ENCODE measurements around the gene SLC25A29.

The SLC25A29 gene

GRCh38 chr14:100342195-100342594, 36.0 kb upstream of the SLC25A29 start:
- H3K4me3 ChIP-seq (ENCODE audit: low read depth, low read length), result no peak overlapping the region
- no peaks in the 10 kb centered on the region for H3K27me3 ChIP-seq (ENCODE audit: control insufficient read depth, insufficient read depth, low read length)
- no peaks in the 10 kb centered on the region; the same call in 1 of the 2 replicates for H3K9me3 ChIP-seq (ENCODE audit: control insufficient read depth, insufficient read depth, low read length)
- no peak overlapping the region for H3K9ac ChIP-seq (ENCODE audit: low read depth, low read length)
- peaks cover 64% of the 10 kb centered on the region for H3K36me3 ChIP-seq (ENCODE audit: control insufficient read depth, insufficient read depth, low read length)
- H3K27ac ChIP-seq (ENCODE audit: low read depth, low read length), result no peak overlapping the region
- H3K4me1 ChIP-seq (ENCODE audit: control insufficient read depth, insufficient read depth, low read length), result no peaks in the 10 kb centered on the region

GRCh38 chr14:100341301-100342031, 35.2 kb upstream of the SLC25A29 start:
- Histone ChIP-seq H3K9me3 (ENCODE audit: control insufficient read depth, insufficient read depth, low read length) (no peaks in the 10 kb centered on the region; the same call in 1 of the 2 replicates), H3K27ac (ENCODE audit: low read depth, low read length) (peak overlapping the region; percentile 79), H3K4me3 (ENCODE audit: low read depth, low read length) (no peak overlapping the region), H3K4me1 (ENCODE audit: control insufficient read depth, insufficient read depth, low read length) (no peaks in the 10 kb centered on the region), H3K36me3 (ENCODE audit: control insufficient read depth, insufficient read depth, low read length) (peaks cover 64% of the 10 kb centered on the region), H3K27me3 (ENCODE audit: control insufficient read depth, insufficient read depth, low read length) (no peaks in the 10 kb centered on the region), H3K9ac (ENCODE audit: low read depth, low read length) (no peak overlapping the region)

- no peak overlapping the region for H3K27ac ChIP-seq (ENCODE audit: low read depth, low read length)
- no peaks in the 10 kb centered on the region for H3K9me3 ChIP-seq (ENCODE audit: control insufficient read depth, insufficient read depth, low read length)
- no peaks in the 10 kb centered on the region for H3K27me3 ChIP-seq (ENCODE audit: control insufficient read depth, insufficient read depth, low read length)
- no peak overlapping the region for H3K9ac ChIP-seq (ENCODE audit: low read depth, low read length)
- H3K4me3 ChIP-seq (ENCODE audit: low read depth, low read length), result no peak overlapping the region
- H3K4me1 ChIP-seq (ENCODE audit: control insufficient read depth, insufficient read depth, low read length), result no peaks in the 10 kb centered on the region
- H3K36me3 ChIP-seq (ENCODE audit: control insufficient read depth, insufficient read depth, low read length), result peaks cover 63% of the 10 kb centered on the region
These were observed 34.2 kb upstream of the SLC25A29 start for GRCh38 chr14:100340423-100340813.

GRCh38 chr14:100339766-100340422, 33.6 kb upstream of the SLC25A29 start:
- Histone ChIP-seq H3K9me3 (ENCODE audit: control insufficient read depth, insufficient read depth, low read length) (no peaks in the 10 kb centered on the region), H3K4me3 (ENCODE audit: low read depth, low read length) (no peak overlapping the region), H3K36me3 (ENCODE audit: control insufficient read depth, insufficient read depth, low read length) (peaks cover 65% of the 10 kb centered on the region), H3K9ac (ENCODE audit: low read depth, low read length) (no peak overlapping the region), H3K27me3 (ENCODE audit: control insufficient read depth, insufficient read depth, low read length) (no peaks in the 10 kb centered on the region), H3K4me1 (ENCODE audit: control insufficient read depth, insufficient read depth, low read length) (no peaks in the 10 kb centered on the region), H3K27ac (ENCODE audit: low read depth, low read length) (no peak overlapping the region)

- Histone ChIP-seq H3K36me3 (ENCODE audit: control insufficient read depth, insufficient read depth, low read length) (peaks cover 67% of the 10 kb centered on the region), H3K4me1 (ENCODE audit: control insufficient read depth, insufficient read depth, low read length) (no peaks in the 10 kb centered on the region), H3K9me3 (ENCODE audit: control insufficient read depth, insufficient read depth, low read length) (no peaks in the 10 kb centered on the region), H3K27ac (ENCODE audit: low read depth, low read length) (no peak overlapping the region), H3K27me3 (ENCODE audit: control insufficient read depth, insufficient read depth, low read length) (no peaks in the 10 kb centered on the region), H3K9ac (ENCODE audit: low read depth, low read length) (no peak overlapping the region), H3K4me3 (ENCODE audit: low read depth, low read length) (no peak overlapping the region)
These were observed 30.6 kb upstream of the SLC25A29 start for GRCh38 chr14:100336618-100337530.

GRCh38 chr14:100334904-100335303, 28.7 kb upstream of the SLC25A29 start:
- Histone ChIP-seq H3K4me3 (ENCODE audit: low read depth, low read length) (no peak overlapping the region), H3K9me3 (ENCODE audit: control insufficient read depth, insufficient read depth, low read length) (no peaks in the 10 kb centered on the region), H3K9ac (ENCODE audit: low read depth, low read length) (no peak overlapping the region), H3K36me3 (ENCODE audit: control insufficient read depth, insufficient read depth, low read length) (peaks cover 49% of the 10 kb centered on the region), H3K27me3 (ENCODE audit: control insufficient read depth, insufficient read depth, low read length) (no peaks in the 10 kb centered on the region), H3K27ac (ENCODE audit: low read depth, low read length) (no peak overlapping the region), H3K4me1 (ENCODE audit: control insufficient read depth, insufficient read depth, low read length) (no peaks in the 10 kb centered on the region)

- no peaks in the 10 kb centered on the region for H3K27me3 ChIP-seq (ENCODE audit: control insufficient read depth, insufficient read depth, low read length)
These were observed 27.6 kb upstream of the SLC25A29 start for GRCh38 chr14:100333827-100334226.

GRCh38 chr14:100333311-100333710, 27.1 kb upstream of the SLC25A29 start:
- no peak overlapping the region for H3K9ac ChIP-seq (ENCODE audit: low read depth, low read length)
- H3K4me1 ChIP-seq (ENCODE audit: control insufficient read depth, insufficient read depth, low read length), result no peaks in the 10 kb centered on the region
- peaks cover 44% of the 10 kb centered on the region for H3K36me3 ChIP-seq (ENCODE audit: control insufficient read depth, insufficient read depth, low read length)
- H3K27ac ChIP-seq (ENCODE audit: low read depth, low read length), result no peak overlapping the region
- no peaks in the 10 kb centered on the region for H3K27me3 ChIP-seq (ENCODE audit: control insufficient read depth, insufficient read depth, low read length)
- no peaks in the 10 kb centered on the region for H3K9me3 ChIP-seq (ENCODE audit: control insufficient read depth, insufficient read depth, low read length)
- H3K4me3 ChIP-seq (ENCODE audit: low read depth, low read length), result no peak overlapping the region

More at GRCh38 chr14:100333827-100334226, 27.6 kb upstream of the SLC25A29 start:
- Histone ChIP-seq H3K36me3 (ENCODE audit: control insufficient read depth, insufficient read depth, low read length) (peaks cover 44% of the 10 kb centered on the region), H3K4me1 (ENCODE audit: control insufficient read depth, insufficient read depth, low read length) (no peaks in the 10 kb centered on the region), H3K9ac (ENCODE audit: low read depth, low read length) (no peak overlapping the region), H3K27ac (ENCODE audit: low read depth, low read length) (no peak overlapping the region), H3K4me3 (ENCODE audit: low read depth, low read length) (no peak overlapping the region), H3K9me3 (ENCODE audit: control insufficient read depth, insufficient read depth, low read length) (no peaks in the 10 kb centered on the region)

GRCh38 chr14:100332797-100333196, 26.6 kb upstream of the SLC25A29 start:
- peaks cover 39% of the 10 kb centered on the region for H3K36me3 ChIP-seq (ENCODE audit: control insufficient read depth, insufficient read depth, low read length)
- no peak overlapping the region for H3K4me3 ChIP-seq (ENCODE audit: low read depth, low read length)
- no peak overlapping the region for H3K27ac ChIP-seq (ENCODE audit: low read depth, low read length)
- no peak overlapping the region; the same call in 1 of the 2 replicates for H3K9ac ChIP-seq (ENCODE audit: low read depth, low read length)
- no peaks in the 10 kb centered on the region for H3K27me3 ChIP-seq (ENCODE audit: control insufficient read depth, insufficient read depth, low read length)
- H3K9me3 ChIP-seq (ENCODE audit: control insufficient read depth, insufficient read depth, low read length), result no peaks in the 10 kb centered on the region
- H3K4me1 ChIP-seq (ENCODE audit: control insufficient read depth, insufficient read depth, low read length), result no peaks in the 10 kb centered on the region

GRCh38 chr14:100332071-100332639, 25.9 kb upstream of the SLC25A29 start:
- H3K9me3 ChIP-seq (ENCODE audit: control insufficient read depth, insufficient read depth, low read length), result no peaks in the 10 kb centered on the region
- H3K4me1 ChIP-seq (ENCODE audit: control insufficient read depth, insufficient read depth, low read length), result no peaks in the 10 kb centered on the region
- no peaks in the 10 kb centered on the region for H3K27me3 ChIP-seq (ENCODE audit: control insufficient read depth, insufficient read depth, low read length)
- no peak overlapping the region for H3K27ac ChIP-seq (ENCODE audit: low read depth, low read length)
- H3K36me3 ChIP-seq (ENCODE audit: control insufficient read depth, insufficient read depth, low read length), result peaks cover 33% of the 10 kb centered on the region
- H3K4me3 ChIP-seq (ENCODE audit: low read depth, low read length), result no peak overlapping the region
- no peak overlapping the region; the same call in 1 of the 2 replicates for H3K9ac ChIP-seq (ENCODE audit: low read depth, low read length)

All from HUES48 (cell line).